GM10248 (cell line): ENCODE data around the gene P2RX1.

Experiments
- CTCF ChIA-PET: fragments of 300-600 bp; sonication (Branson Sonifier 250); formaldehyde crosslinking; extraction: SDS; loops from one replicate; lab custom pipeline; 2021; ENCODE audit warnings: antibody characterized with exemption; lab: Yijun Ruan, JAX
- POLR2A ChIA-PET: fragments of 350-650 bp; sonication (Branson Sonifier 250); formaldehyde crosslinking; extraction: SDS; loops from one replicate; lab custom pipeline; 2020; ENCODE audit warnings: antibody characterized with exemption; lab: Yijun Ruan, JAX
- DNase-seq: peaks from one replicate; pipeline ENCODE4 v3.0.0; 2012; ENCODE audit errors: extremely low spot score
- TF ChIP-seq, protein P1 (sequence below): IDR thresholded peaks from 2 replicates; pipeline ENCODE4 v1.5.1; 2012; ENCODE audit warnings: mild to moderate bottlenecking, low read depth; ENCODE audit errors: extremely low read depth, missing control alignments, control extremely low read depth

The P2RX1 gene

DNA sequence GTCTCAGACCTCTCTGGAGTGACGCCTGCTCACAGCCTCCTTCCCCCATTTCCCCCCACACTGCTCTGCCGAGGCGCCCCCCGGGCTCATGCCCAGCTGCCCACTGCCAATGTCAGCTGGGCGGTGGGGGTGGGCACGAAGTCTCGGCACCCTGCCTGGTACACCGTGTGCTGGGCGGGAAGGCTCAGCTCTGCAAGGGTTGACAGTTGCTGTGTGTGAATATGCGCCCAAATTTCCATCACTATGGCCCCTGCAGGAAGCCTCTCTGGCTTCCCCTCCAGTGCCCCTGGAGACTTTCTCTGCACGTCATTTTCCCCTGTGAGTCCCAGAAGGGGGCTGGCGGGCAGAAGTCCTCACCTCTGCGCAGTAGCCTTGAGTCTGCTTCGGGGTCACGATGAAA lies 11.8 kb downstream of the P2RX1 start:
- ChIA-PET CTCF (interaction anchor here (1.2 to 6.0 kb wide), 5 partner anchors 8 to 60 kb away, joined by 4 to 42 read pairs (median 15); partner anchors contain the start of genes CAMKK1 and NCBP3), POLR2A (no interaction called here)
- DNase-seq = no peak
- TF ChIP-seq, protein P1, sequence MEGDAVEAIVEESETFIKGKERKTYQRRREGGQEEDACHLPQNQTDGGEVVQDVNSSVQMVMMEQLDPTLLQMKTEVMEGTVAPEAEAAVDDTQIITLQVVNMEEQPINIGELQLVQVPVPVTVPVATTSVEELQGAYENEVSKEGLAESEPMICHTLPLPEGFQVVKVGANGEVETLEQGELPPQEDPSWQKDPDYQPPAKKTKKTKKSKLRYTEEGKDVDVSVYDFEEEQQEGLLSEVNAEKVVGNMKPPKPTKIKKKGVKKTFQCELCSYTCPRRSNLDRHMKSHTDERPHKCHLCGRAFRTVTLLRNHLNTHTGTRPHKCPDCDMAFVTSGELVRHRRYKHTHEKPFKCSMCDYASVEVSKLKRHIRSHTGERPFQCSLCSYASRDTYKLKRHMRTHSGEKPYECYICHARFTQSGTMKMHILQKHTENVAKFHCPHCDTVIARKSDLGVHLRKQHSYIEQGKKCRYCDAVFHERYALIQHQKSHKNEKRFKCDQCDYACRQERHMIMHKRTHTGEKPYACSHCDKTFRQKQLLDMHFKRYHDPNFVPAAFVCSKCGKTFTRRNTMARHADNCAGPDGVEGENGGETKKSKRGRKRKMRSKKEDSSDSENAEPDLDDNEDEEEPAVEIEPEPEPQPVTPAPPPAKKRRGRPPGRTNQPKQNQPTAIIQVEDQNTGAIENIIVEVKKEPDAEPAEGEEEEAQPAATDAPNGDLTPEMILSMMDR = no peak

DNA sequence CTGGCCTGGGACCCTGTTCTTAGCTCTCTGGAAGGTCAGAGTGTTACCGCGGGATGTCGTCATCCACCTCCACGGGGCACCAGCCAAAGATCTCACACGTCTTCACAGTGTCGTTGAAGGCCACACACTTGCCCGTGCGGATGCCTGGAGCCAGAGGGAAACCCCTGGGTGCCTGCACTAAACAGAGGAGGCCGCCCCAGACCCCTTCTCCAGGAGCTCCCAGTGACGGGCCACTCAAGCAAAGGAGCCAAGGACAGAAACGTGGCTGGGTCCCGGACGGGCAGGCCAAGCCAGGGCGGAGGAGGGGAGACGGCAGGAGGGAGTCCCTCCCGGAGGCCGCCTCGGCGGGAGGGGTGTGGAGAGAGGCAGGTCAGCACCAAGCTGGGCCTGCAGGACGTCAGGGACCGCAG lies 12.4 kb downstream of the P2RX1 start:
- no peak for DNase-seq

DNA sequence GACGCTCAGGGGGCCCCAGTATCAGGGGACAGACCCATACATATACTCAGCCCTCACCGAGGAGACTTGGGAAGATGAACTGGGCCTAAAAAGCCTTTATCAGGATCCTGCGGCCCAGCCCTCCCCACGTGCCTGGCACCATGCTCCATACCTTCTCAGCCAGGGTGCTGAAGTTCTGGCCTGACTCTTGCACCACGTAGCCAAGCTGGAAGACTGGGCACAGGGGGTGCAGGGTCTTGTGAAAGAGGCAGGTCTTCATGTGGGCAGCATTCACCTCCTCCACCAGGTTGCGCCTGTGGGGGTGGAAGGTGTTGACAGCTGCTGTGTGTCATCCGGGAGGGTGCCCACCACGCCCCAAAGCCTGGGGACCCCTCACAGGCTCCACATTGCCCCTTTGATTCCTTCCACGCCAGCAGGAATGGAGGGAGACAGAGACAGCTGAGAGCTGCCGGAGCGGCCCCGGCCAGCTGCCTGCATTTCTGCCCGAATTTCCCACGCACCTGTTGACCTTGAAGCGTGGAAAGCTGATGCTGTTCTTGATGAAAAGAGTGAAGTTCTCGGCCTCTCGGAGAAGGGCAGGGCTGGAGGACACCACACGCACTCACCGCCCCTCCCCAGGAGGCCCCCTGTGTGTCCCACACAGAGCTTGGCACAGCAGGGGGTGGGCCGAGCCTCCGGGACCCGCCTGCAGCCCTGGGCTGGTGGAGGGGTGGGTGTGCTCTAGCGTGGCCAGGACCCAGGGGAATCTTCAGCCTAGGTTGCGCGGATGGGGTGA lies 13.0 kb downstream of the P2RX1 start:
- DNase-seq = no peak
- TF ChIP-seq, protein P1 = no peak
- CTCF ChIA-PET = interaction anchor here (0.9 to 6.0 kb wide), 4 partner anchors 10 to 58 kb away, joined by 3 to 42 read pairs (median 26); partner anchors contain the start of genes CAMKK1 and NCBP3
- POLR2A ChIA-PET = no interaction called here

More for the DNA sequence above, 12.4 kb downstream of the P2RX1 start:
- TF ChIP-seq, protein P1 = no peak
- CTCF ChIA-PET = interaction anchor here (0.9 to 6.0 kb wide), 4 partner anchors 10 to 59 kb away, joined by 3 to 42 read pairs (median 26); partner anchors contain the start of genes CAMKK1 and NCBP3
- POLR2A ChIA-PET = no interaction called here

DNA sequence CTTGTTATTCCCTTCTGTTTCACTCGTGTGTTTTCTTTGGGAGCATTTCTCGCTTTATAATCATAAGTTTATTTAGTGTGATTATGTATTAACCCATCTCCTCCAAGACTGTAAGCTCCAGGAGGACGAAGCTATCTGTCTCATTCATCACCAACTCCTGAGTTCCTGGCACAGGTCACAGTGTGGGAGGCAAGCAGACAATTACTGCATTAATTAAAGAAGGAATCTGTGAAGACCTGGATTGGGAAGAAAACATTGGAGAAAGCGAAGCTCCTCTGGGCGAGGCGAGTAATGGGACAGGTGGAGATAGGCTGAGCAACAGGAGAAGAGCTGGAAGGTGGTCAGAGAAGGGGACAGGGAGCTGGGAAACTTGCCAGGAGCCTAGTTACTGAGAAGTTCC lies 15.6 kb downstream of the P2RX1 start:
- ChIA-PET POLR2A (no interaction called here), CTCF (interaction anchor here (1.1 to 1.5 kb wide), 4 partner anchors 10 to 37 kb away, joined by 3 to 13 read pairs (median 4); no protein-coding TSS in a partner anchor)
- no peak for DNase-seq

DNA sequence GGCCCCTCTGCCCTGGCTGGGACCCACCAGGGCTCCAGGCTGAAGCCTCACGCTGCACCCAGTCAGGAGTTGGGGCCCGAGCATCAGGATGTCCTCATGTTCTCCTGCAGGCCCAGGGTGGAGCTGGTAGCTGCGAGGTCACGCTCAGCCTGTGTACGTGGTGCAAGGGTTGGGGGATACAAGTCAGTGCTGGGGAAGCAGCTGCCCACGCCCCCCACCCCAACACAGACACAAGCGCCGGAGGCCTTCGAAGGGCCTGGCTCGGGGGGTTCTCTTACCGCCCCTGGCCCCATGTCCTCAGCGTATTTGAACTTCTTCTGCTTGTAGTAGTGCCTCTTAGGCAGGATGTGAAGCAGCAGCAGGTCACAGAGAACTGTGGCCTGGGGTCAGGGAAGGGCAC lies 18.5 kb downstream of the P2RX1 start:
- POLR2A ChIA-PET = no interaction called here
- CTCF ChIA-PET = interaction anchor here (1.1 to 3.7 kb wide), 6 partner anchors 9 to 52 kb away, joined by 3 to 19 read pairs (median 5); partner anchors contain the start of gene NCBP3
- no peak for DNase-seq
- TF ChIP-seq, protein P1 = no peak

More for the DNA sequence above, 15.6 kb downstream of the P2RX1 start:
- TF ChIP-seq, protein P1 = no peak

DNA sequence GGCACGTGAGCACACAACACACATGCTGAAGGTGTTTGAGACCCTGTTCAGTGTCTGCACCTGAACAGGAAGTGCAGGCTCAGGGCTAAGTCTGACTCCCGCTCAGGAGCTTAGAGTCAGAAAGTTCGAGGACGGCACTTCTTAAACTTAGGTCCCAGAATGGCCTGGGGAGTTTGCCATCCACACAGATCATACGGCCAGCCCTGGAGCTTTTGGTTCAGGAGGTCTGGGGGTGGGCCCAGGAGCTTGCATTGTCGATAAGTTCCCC lies 19.4 kb downstream of the P2RX1 start:
- DNase-seq = no peak
- TF ChIP-seq, protein P1 = no peak
- ChIA-PET CTCF (interaction anchor here (1.1 to 3.7 kb wide), 6 partner anchors 8 to 159 kb away, joined by 3 to 19 read pairs (median 5); partner anchors contain the start of gene NCBP3), POLR2A (no interaction called here)
